Calu3 (cell line): ENCODE results near the gene SOHLH1. TPM values are rescaled to one million over a fixed set of nuclear protein-coding genes. Genes with fewer than 3 reads are reported as not detected.
"Not testable (repeated sequence)": the region's sequence is repeated elsewhere in the genome, so short reads cannot be mapped to it uniquely, and the experiment has no call there.

Experiments used
- BruUV-seq: library from RNA; stranded (reverse); fragments of 400-500 nt; replicated peaks from 2 replicates; lab custom pipeline; 2021; lab: Mats Ljungman, UMichigan
- CTCF ChIA-PET: fragments of 300-600 bp; sonication (Branson Sonifier 250); formaldehyde crosslinking; loops from one replicate; lab custom pipeline; 2022; ENCODE audit warnings: antibody characterized with exemption; lab: Charles Lee
- DNase-seq: peaks from one replicate; pipeline ENCODE4 v3.0.0; 2022
- H3K27ac Mint-ChIP-seq: one replicate; pipeline ENCODE4 v1.8.0; 2022; ENCODE audit warnings: mixed read lengths; ENCODE audit not compliant: unreplicated experiment
- H3K27me3 Mint-ChIP-seq: one replicate; pipeline ENCODE4 v1.8.0; 2022; ENCODE audit warnings: mixed read lengths; ENCODE audit not compliant: unreplicated experiment
- H3K36me3 Mint-ChIP-seq: one replicate; pipeline ENCODE4 v1.8.0; 2022; ENCODE audit warnings: mild to moderate bottlenecking, moderate library complexity, mixed read lengths; ENCODE audit not compliant: insufficient read depth, unreplicated experiment
- H3K4me1 Mint-ChIP-seq: one replicate; pipeline ENCODE4 v1.8.0; 2022; ENCODE audit warnings: mild to moderate bottlenecking, low read depth, mixed read lengths; ENCODE audit not compliant: unreplicated experiment
- H3K4me3 Mint-ChIP-seq: one replicate; pipeline ENCODE4 v1.8.0; 2022; ENCODE audit warnings: mild to moderate bottlenecking, low read depth, moderate library complexity, mixed read lengths; ENCODE audit not compliant: unreplicated experiment
- H3K9me3 Mint-ChIP-seq: one replicate; pipeline ENCODE4 v1.8.0; 2022; ENCODE audit warnings: low read depth, mixed read lengths; ENCODE audit not compliant: unreplicated experiment
- CTCF ChIP-seq: fragments of 200-600 bp; IDR thresholded peaks from one replicate; pipeline ENCODE4 v1.8.0; 2022; ENCODE audit warnings: antibody characterized with exemption; ENCODE audit not compliant: unreplicated experiment
- intact Hi-C: fragments of 100-400 bp; cut with micrococcal nuclease; formaldehyde crosslinking; loops from one replicate; pipeline ENCODE4 v1.10.0; 2022; ENCODE audit not compliant: unreplicated experiment
- total RNA-seq: library from RNA; stranded (reverse); gene quantifications from 2 replicates; pipeline ENCODE4 v1.2.3, GENCODE V29; 2022

The SOHLH1 gene
- total RNA-seq, 1 experiment from 2014 or later: not detected

DNA sequence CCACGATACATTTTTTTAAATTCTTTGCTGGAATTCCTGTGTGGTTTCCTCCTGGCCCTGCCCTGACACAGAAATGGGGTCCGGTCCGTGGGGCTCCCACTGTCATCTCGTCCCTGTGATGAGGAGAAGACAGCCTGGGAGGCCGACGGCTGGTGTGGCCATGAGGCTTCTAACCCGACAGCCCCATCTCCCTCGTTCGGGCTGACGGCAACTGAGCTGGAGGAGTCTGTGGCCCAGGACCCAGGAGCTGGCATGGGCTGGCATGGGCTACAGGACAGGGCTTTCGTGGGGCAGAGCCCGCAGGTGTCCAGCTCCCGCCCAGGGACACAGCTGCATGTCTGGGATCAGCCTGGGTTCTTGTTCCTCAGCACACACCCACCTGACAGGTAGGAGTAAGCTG, 22.4 kb downstream of the SOHLH1 start:
- Mint-ChIP-seq H3K27me3 (peaks cover 50% of the 10 kb centered on the region), H3K4me1 (no peaks in the 10 kb centered on the region), H3K36me3 (peaks cover 5% of the 10 kb centered on the region), H3K9me3 (no peaks in the 10 kb centered on the region), H3K27ac (no peak overlapping the region), H3K4me3 (no peak overlapping the region)
- no peak for DNase-seq
- TF ChIP-seq CTCF: no peak
- no TSS peak for BruUV-seq
- CTCF ChIA-PET: no interaction called here
- intact Hi-C loops: no loop called here

GRCh38 chr9:135674977-135675376, 24.3 kb downstream of the SOHLH1 start:
- DNase-seq: no peak
- intact Hi-C loops: no loop called here
- Mint-ChIP-seq H3K36me3 (peaks cover 2% of the 10 kb centered on the region), H3K27me3 (peaks cover 36% of the 10 kb centered on the region), H3K27ac (no peak overlapping the region), H3K4me3 (no peak overlapping the region), H3K4me1 (no peaks in the 10 kb centered on the region), H3K9me3 (no peaks in the 10 kb centered on the region)
- BruUV-seq: no TSS peak
- TF ChIP-seq CTCF: no peak
- CTCF ChIA-PET: no interaction called here

DNA sequence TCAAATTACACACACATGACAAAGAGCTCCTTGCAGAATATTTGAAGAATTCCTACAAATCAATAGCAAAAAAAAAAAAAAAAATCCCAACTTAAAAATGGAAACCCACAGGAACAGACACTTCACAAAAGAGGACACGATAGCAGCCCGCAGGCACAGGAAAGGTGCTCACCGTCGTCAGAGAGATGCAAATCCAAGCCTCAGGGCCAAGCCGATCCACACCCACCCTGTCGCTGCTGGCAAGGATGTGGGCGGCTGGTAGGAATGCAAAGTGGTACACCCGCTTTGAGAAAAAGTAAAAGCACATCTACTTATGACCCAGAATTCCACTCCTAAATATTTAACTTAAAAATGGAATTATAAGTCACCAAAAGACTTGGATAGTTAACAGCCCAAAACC, 25.3 kb downstream of the SOHLH1 start:
- H3K4me1 Mint-ChIP-seq: no peaks in the 10 kb centered on the region
- H3K27me3 Mint-ChIP-seq: peaks cover 34% of the 10 kb centered on the region
- CTCF ChIA-PET: interaction anchor here (0.6 kb wide), 1 partner anchor 545 kb away, joined by 4 read pairs; no protein-coding TSS in a partner anchor
- no peak for TF ChIP-seq CTCF
- no peak for DNase-seq
- no peaks in the 10 kb centered on the region for H3K9me3 Mint-ChIP-seq
- H3K27ac Mint-ChIP-seq: no peak overlapping the region
- no peaks in the 10 kb centered on the region for H3K36me3 Mint-ChIP-seq
- no TSS peak for BruUV-seq
- H3K4me3 Mint-ChIP-seq: no peak overlapping the region
- intact Hi-C loops: no loop called here

GRCh38 chr9:135672786-135673185, 26.5 kb downstream of the SOHLH1 start:
- H3K9me3 Mint-ChIP-seq, H3K4me3 Mint-ChIP-seq, BruUV-seq, H3K4me1 Mint-ChIP-seq, intact Hi-C loops, H3K27ac Mint-ChIP-seq, CTCF ChIA-PET, DNase-seq, H3K36me3 Mint-ChIP-seq: not testable (repeated sequence)
- H3K27me3 Mint-ChIP-seq: peaks cover 46% of the 10 kb centered on the region

GRCh38 chr9:135671591-135672041, 27.7 kb downstream of the SOHLH1 start:
- Mint-ChIP-seq H3K27ac (no peak overlapping the region), H3K9me3 (no peaks in the 10 kb centered on the region), H3K4me1 (no peaks in the 10 kb centered on the region), H3K27me3 (peaks cover 49% of the 10 kb centered on the region), H3K4me3 (no peak overlapping the region), H3K36me3 (no peaks in the 10 kb centered on the region)
- CTCF ChIA-PET: no interaction called here
- no TSS peak for BruUV-seq
- no peak for DNase-seq
- intact Hi-C loops: no loop called here
- no peak for TF ChIP-seq CTCF
